Upper lobe of left lung (tissue), 6 donors: ENCODE measurements around the gene PTPN2. TPM values are rescaled to one million over a fixed set of nuclear protein-coding genes. Genes with fewer than 3 reads are reported as not detected.
A peak's percentile ranks its signal among the peaks of the same experiment; 100 is the strongest.
"Not testable (repeated sequence)": the region's sequence is repeated elsewhere in the genome, so short reads cannot be mapped to it uniquely, and the experiment has no call there.

ENCODE experiments used
- ATAC-seq, 2 donors: fragments of 200-7000 bp; cut with Tn5 transposase; one replicate each; pipeline ENCODE4 v1.9.1; 2022; ENCODE audit warnings: mild to moderate bottlenecking in 2 of 2, moderate library complexity in 2 of 2; ENCODE audit not compliant: low FRiP score in 2 of 2
- DNase-seq, 2 donors: peaks; one replicate each; pipeline ENCODE4 v3.0.0-alpha.2; 2019 to 2020
- H3K27ac ChIP-seq, 4 donors: fragments of 200-600 bp; sonication (generic); one replicate each; pipeline ENCODE4 v1.5.1; 2016 to 2019
- H3K27me3 ChIP-seq, 4 donors: fragments of 200-600 bp; sonication (generic); one replicate each; pipeline ENCODE4 v1.5.1; 2017 to 2019
- H3K36me3 ChIP-seq, 4 donors: fragments of 200-600 bp; sonication (generic); one replicate each; pipeline ENCODE4 v1.5.1; 2016 to 2019
- H3K4me1 ChIP-seq, 4 donors: fragments of 200-600 bp; sonication (generic); one replicate each; pipeline ENCODE4 v1.5.1; 2018 to 2019
- H3K4me3 ChIP-seq, 4 donors: fragments of 200-600 bp; sonication (generic); one replicate each; pipeline ENCODE4 v1.5.1; 2017 to 2019; ENCODE audit warnings: mild to moderate bottlenecking in 2 of 4, moderate library complexity in 1 of 4
- H3K9me3 ChIP-seq, 4 donors: fragments of 200-600 bp; sonication (generic); one replicate each; pipeline ENCODE4 v1.5.1; 2018 to 2019
- EP300 ChIP-seq, 4 donors: sonication (generic); formaldehyde crosslinking; IDR thresholded peaks; one replicate each; pipeline ENCODE4 v1.5.1; 2017; ENCODE audit warnings: antibody characterized with exemption in 4 of 4, control low read depth in 2 of 4
- POLR2A ChIP-seq, 4 donors: fragments of 450-650 bp; IDR thresholded peaks; one replicate each; pipeline ENCODE4 v1.5.1; 2016 to 2017; ENCODE audit warnings: antibody characterized with exemption in 4 of 4, mild to moderate bottlenecking in 2 of 4
- POLR2AphosphoS5 ChIP-seq, 2 donors: sonication (generic); formaldehyde crosslinking; IDR thresholded peaks; one replicate each; pipeline ENCODE4 v1.5.1; 2017; ENCODE audit warnings: antibody characterized with exemption in 2 of 2
- WGBS, 2 donors: methylation state at CpG; one replicate each; pipeline ENCODE4 v1.1.5; 2017 to 2018; 5-methylcytosine and 5-hydroxymethylcytosine counted together
- total RNA-seq, 6 donors: library from RNA; depleted of rRNA in 4 of 6; stranded (reverse); fragments of >200 nt in 4 of 6; gene quantifications; one replicate each; pipeline versions ENCODE4 v1.1.0 to v1.2.1, GENCODE V29; 2016 to 2021
- TF ChIP-seq, protein P1 (sequence below), 6 experiments: fragments of 450-650 bp in 4 of 6; fragments of 200-600 bp in 2 of 6; sonication (generic) in 2 of 6; IDR thresholded peaks; one replicate each; pipeline ENCODE4 v1.5.1; 2016 to 2019; ENCODE audit warnings: antibody characterized with exemption in 6 of 6
- donor health status: DM: no; HTN: no; CAD: no; lungs with moderate emphysema.
- donor health status: DM: no; HTN: yes; CAD: no; lungs with severe emphysema.

PTPN2 gene
- total RNA-seq, 6 donors from 2014 or later: 31.9 to 119 (median 54.0) TPM

DNA sequence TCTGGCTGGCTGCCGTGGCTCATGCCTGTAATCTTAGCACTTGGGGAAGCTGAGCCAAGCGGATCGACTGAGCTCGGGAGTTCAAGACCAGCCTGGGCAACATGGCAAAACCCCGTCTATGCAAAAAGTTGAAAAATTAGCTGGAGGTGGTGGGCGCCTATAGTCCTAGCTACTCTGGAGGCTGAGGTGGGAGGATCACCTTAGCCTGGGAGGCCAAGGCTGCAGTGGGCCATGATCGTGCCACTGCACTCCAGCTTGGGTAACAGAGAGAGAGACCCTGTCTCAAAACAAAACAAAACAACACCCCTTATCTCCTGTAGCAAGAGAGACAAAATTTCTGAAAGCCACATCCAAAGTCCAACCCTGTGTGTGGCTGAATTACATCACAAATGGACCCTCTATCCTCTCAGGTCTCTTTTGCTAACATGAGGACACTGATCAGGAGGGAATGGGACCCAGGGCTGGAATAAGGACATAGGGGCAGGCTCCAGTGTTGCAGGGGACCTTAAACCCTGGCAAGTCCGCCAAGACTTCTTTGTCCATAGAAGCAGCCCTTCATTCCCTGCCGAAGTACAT is 116.4 kb downstream of the PTPN2 start:
- TF ChIP-seq POLR2AphosphoS5 (IDR thresholded peaks at IDR 0.05) (no peak), EP300 (IDR thresholded peaks at IDR 0.05) (no peak), POLR2A (IDR thresholded peaks at IDR 0.05) (no peak)
- TF ChIP-seq, protein P1, sequence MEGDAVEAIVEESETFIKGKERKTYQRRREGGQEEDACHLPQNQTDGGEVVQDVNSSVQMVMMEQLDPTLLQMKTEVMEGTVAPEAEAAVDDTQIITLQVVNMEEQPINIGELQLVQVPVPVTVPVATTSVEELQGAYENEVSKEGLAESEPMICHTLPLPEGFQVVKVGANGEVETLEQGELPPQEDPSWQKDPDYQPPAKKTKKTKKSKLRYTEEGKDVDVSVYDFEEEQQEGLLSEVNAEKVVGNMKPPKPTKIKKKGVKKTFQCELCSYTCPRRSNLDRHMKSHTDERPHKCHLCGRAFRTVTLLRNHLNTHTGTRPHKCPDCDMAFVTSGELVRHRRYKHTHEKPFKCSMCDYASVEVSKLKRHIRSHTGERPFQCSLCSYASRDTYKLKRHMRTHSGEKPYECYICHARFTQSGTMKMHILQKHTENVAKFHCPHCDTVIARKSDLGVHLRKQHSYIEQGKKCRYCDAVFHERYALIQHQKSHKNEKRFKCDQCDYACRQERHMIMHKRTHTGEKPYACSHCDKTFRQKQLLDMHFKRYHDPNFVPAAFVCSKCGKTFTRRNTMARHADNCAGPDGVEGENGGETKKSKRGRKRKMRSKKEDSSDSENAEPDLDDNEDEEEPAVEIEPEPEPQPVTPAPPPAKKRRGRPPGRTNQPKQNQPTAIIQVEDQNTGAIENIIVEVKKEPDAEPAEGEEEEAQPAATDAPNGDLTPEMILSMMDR (IDR thresholded peaks at IDR 0.05): no peak
- ATAC-seq: no peak
- no peak overlapping the region for H3K27ac ChIP-seq
- no peaks in the 10 kb centered on the region for H3K4me1 ChIP-seq
- no peaks in the 10 kb centered on the region for H3K27me3 ChIP-seq
- no peak for DNase-seq
- H3K36me3 ChIP-seq: no peaks in the 10 kb centered on the region
- WGBS, 2 donors: 88 to 94% methylated on average over 5 to 9 of the region's 9 CpGs
- H3K4me3 ChIP-seq: no peak overlapping the region
- no peaks in the 10 kb centered on the region for H3K9me3 ChIP-seq

DNA sequence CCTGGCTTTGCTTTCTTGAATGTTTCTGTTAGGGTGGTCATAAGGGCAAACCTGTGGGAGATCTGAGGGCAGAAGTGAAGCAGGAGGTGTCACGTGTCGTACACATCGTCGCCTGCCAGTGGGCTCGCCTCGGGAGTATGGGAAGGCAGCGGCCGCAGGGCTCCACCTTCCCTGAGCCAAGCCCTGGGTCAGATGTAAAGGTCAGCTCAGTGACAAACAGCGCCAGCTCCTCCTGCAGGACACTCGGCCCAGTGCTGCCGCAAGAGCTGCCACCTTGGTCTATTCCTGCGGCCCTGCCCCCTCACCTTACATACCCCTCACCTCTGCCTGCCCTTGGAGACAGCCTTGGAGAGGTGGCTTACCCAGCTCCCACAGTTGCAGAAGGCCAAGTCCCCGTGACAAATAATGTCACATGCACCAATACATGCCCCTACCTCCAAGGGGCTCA is 117.0 kb downstream of the PTPN2 start:
- TF ChIP-seq EP300 (IDR thresholded peaks at IDR 0.05) (no peak), POLR2A (IDR thresholded peaks at IDR 0.05) (no peak), POLR2AphosphoS5 (IDR thresholded peaks at IDR 0.05) (no peak)
- TF ChIP-seq, protein P1 (IDR thresholded peaks at IDR 0.05): no peak
- Histone ChIP-seq H3K27ac (no peak overlapping the region), H3K9me3 (no peaks in the 10 kb centered on the region), H3K27me3 (no peaks in the 10 kb centered on the region), H3K4me1 (no peaks in the 10 kb centered on the region), H3K36me3 (no peaks in the 10 kb centered on the region), H3K4me3 (no peak overlapping the region)
- WGBS, 2 donors: 51 to 63% methylated on average over 3 to 13 of the region's 13 CpGs
- DNase-seq (peak in 1 of 2 donors; percentile 54), ATAC-seq (peak in 1 of 2 donors; percentile 28)

DNA sequence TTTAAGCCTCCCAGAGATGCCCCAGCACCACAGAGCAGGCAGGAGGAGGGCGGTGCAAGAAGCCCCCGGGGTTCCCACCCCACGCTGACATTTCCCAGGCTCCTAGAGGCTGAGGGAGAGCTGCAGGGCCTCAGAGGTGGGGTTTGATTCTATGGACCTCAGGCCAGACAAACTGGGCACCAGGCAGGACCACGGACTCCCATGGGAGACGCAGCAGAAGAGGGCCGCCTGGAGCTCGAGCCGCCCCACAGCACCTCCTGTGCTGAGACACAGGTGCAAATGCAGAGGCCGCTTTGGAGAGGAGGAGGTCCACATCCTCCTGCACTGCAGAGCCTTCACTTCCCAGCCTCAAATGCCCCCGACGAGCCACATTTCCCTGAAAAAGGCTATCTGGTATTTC is 118.5 kb downstream of the PTPN2 start:
- no peaks in the 10 kb centered on the region for H3K9me3 ChIP-seq
- H3K36me3 ChIP-seq: no peaks in the 10 kb centered on the region
- 84 to 97% methylated on average over 7 to 11 of the region's 11 CpGs for WGBS, 2 donors
- ATAC-seq (peak in 1 of 2 donors; percentile 36), DNase-seq (no peak)
- H3K27me3 ChIP-seq: no peaks in the 10 kb centered on the region
- TF ChIP-seq EP300 (IDR thresholded peaks at IDR 0.05) (no peak), POLR2A (IDR thresholded peaks at IDR 0.05) (no peak), POLR2AphosphoS5 (IDR thresholded peaks at IDR 0.05) (no peak)
- TF ChIP-seq, protein P1 (IDR thresholded peaks at IDR 0.05): no peak
- H3K4me1 ChIP-seq: no peaks in the 10 kb centered on the region
- H3K27ac ChIP-seq: no peak overlapping the region
- no peak overlapping the region for H3K4me3 ChIP-seq

DNA sequence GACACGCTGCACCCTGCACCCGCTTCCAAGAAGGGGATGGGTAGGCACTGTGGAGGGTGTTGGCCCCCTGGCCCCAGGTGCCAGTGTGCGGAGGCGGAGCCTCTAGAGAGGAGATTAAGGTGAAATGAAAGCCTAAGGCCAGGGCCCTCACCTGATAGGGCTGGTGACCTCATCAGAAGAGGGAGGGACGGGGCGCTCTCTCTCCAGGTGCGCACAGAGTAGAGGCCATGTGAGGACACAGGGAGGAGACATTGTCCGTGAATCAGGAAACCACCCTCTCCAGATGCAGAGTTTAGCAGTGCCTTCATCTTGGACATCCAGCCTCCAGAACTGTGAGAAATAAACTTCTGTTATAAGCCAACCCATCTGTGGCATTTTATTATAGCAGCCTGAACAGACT is 118.9 kb downstream of the PTPN2 start:
- no peak overlapping the region for H3K27ac ChIP-seq
- H3K9me3 ChIP-seq: no peaks in the 10 kb centered on the region

DNA sequence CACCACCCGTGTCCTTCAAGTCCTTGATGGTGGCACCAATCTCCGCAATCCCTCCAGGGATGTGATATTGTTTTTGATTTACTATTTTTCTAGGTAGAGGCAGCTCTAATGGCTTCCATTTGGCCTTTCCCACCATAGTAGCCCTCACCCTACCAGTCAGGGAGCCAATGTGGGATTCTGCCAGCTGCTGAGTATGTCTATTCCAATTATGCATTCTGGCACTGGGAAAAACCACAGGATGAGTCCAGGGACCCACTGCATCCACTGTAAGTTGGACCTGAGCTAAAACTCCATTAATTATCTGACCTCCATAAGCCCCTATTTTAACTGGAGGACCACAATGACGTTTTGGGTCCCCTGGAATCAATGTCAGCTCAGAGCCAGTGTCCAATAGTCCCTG is 125.5 kb downstream of the PTPN2 start:
- ATAC-seq, H3K4me1 ChIP-seq, H3K9me3 ChIP-seq, H3K27ac ChIP-seq, H3K36me3 ChIP-seq, H3K27me3 ChIP-seq, H3K4me3 ChIP-seq, DNase-seq: not testable (repeated sequence)
- 79% methylated on average over 3 of the region's 3 CpGs for WGBS, 2 donors

More for the DNA sequence above, 118.9 kb downstream of the PTPN2 start:
- no peaks in the 10 kb centered on the region for H3K27me3 ChIP-seq
- no peaks in the 10 kb centered on the region for H3K36me3 ChIP-seq
- no peak overlapping the region for H3K4me3 ChIP-seq
- DNase-seq (no peak), ATAC-seq (peak in 1 of 2 donors; percentile 7)
- TF ChIP-seq, protein P1 (IDR thresholded peaks at IDR 0.05): no peak
- no peak for TF ChIP-seq POLR2AphosphoS5 (IDR thresholded peaks at IDR 0.05)
- no peak for TF ChIP-seq EP300 (IDR thresholded peaks at IDR 0.05)
- no peak for TF ChIP-seq POLR2A (IDR thresholded peaks at IDR 0.05)
- H3K4me1 ChIP-seq: no peaks in the 10 kb centered on the region
- 77 to 80% methylated on average over 8 of the region's 8 CpGs for WGBS, 2 donors

DNA sequence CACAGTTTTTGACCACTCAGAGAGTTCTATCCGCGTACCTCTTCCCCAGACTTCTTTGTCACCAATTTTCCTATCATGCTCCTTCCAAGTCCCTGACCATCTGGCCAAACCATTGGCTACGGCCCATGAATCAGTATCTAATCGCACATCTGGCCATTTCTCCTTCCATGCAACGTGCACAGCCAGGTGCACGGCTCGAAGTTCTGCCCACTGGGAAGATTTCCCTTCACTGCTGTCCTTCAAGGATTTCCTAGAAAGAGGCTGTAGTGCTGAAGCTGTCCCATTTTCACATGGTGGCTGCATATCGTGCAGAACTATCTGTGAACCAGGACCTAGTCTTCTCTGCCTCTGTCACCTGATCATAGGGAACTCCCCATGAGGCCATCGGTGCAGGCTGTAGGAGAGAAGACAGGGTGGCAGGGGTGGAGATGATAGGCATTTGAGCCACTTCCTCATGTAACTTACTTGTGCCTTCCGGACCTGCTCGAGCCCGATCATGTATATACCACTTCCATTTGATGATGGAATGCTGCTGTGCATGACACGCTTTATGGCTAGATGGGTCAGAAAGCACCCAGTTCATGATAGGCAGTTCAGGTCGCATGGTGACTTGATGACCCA is 127.3 kb downstream of the PTPN2 start:
- not testable (repeated sequence) for H3K36me3 ChIP-seq, H3K27ac ChIP-seq, H3K4me1 ChIP-seq, DNase-seq, H3K27me3 ChIP-seq, ATAC-seq, H3K9me3 ChIP-seq, H3K4me3 ChIP-seq
- WGBS, 2 donors: 88 to 93% methylated on average over 13 to 14 of the region's 14 CpGs

DNA sequence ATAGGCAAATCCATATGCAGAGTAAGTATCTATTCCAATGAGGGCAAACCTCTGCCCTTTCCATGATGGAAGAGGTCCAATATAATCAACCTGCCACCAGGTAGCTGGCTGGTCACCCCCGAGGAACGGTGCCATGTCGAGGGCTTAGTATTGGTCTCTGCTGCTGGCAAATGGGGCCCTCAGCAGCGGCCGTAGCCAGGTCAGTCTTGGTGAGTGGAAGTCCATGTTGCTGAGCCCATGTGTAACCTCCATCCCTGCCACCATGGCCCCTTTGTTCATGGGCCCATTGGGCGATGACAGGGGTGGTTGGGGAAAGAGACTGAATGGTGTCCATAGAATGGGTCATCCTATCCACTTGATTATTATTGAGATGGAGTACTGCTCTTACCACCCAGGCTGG is 128.4 kb downstream of the PTPN2 start:
- not testable (repeated sequence) for ATAC-seq, DNase-seq, H3K36me3 ChIP-seq, H3K4me3 ChIP-seq, H3K27me3 ChIP-seq, H3K27ac ChIP-seq, H3K4me1 ChIP-seq, H3K9me3 ChIP-seq
- 98 to 100% methylated on average over 3 to 6 of the region's 6 CpGs for WGBS, 2 donors
